Measurements from ENCODE around the gene NEU4. TPM values are rescaled to one million over a fixed set of nuclear protein-coding genes. Genes with fewer than 3 reads are reported as not detected.

Gene NEU4
- total RNA-seq, 1 experiment from 2014 or later: 0.70 TPM

DNA sequence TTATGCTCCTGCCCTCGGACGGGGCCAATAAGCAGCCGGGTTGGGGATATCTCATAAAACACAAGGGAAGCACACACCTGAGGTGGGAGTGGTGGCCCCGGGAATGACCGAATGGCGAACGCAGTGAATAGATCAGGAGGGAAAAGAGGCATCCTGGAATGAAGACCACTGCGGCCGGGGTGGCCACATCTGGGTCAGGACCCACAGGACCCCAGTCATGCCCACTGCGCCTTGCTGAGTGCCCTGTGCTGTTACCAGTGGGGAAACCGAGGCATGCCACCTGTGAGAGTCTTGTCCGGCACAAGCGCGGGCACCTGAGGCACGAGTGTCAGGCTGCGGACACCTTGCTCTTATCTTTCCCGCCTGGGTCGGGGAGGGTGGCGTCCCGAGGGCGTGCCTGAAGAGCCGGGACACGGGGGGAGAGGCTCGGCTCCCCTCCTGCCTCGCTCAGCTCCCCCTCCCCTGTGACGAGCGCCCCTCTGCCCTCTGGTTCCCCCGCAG is 48.1 kb downstream of the NEU4 start:
- Histone ChIP-seq H3K79me2 (ENCODE audit: insufficient read depth, low read length) (no peaks in the 10 kb centered on the region), H2BK12ac (ENCODE audit: insufficient read length, low read depth, low read length) (no peak overlapping the region), H2BK5ac (ENCODE audit: insufficient read length, low read length) (no peak overlapping the region)

More for the DNA sequence above, 48.1 kb downstream of the NEU4 start:
- Histone ChIP-seq H4K91ac (ENCODE audit: insufficient read length, low read depth, low read length) (no peak overlapping the region), H3K4me2 (ENCODE audit: insufficient read depth, insufficient read length, low read length) (no peak overlapping the region), H3K4ac (ENCODE audit: low read depth, low read length) (no peak overlapping the region), H3K23ac (ENCODE audit: insufficient read length, low read depth, low read length) (no peak overlapping the region), H3T11ph (ENCODE audit: low read length) (no peak overlapping the region), H2BK20ac (ENCODE audit: low read depth, low read length, poor library complexity, severe bottlenecking) (no peak overlapping the region), H3K18ac (ENCODE audit: insufficient read length, low read depth, low read length) (no peak overlapping the region), H3K27ac (ENCODE audit: insufficient read length, low read depth, low read length) (no peak overlapping the region), H3K4me1 (ENCODE audit: insufficient read depth, low read length) (no peaks in the 10 kb centered on the region; the same call in 1 of the 2 replicates), H2BK15ac (ENCODE audit: low read depth, low read length) (no peak overlapping the region), H2AK5ac (ENCODE audit: insufficient read length, low read length) (no peak overlapping the region), H3K9me3 (ENCODE audit: control insufficient read depth, low read depth, low read length) (no peaks in the 10 kb centered on the region), H2BK120ac (ENCODE audit: low read depth, low read length, poor library complexity, severe bottlenecking) (no peak overlapping the region), H3K79me1 (ENCODE audit: insufficient read depth, low read depth, low read length, poor library complexity, severe bottlenecking) (no peaks in the 10 kb centered on the region), H4K20me1 (ENCODE audit: control insufficient read depth, insufficient read depth, insufficient read length) (no peaks in the 10 kb centered on the region), H3K23me2 (ENCODE audit: insufficient read length, low read depth, low read length, poor library complexity, severe bottlenecking) (no peaks in the 10 kb centered on the region), H3K27me3 (ENCODE audit: insufficient read depth, low read length) (no peaks in the 10 kb centered on the region), H2AFZ (ENCODE audit: low read length) (no peak overlapping the region), H3K9ac (ENCODE audit: extremely low read depth, insufficient read length, low read length) (no peak overlapping the region), H3K14ac (ENCODE audit: insufficient read depth, low read length) (no peak overlapping the region; the same call in 1 of the 2 replicates), H4K5ac (ENCODE audit: insufficient read length, low read depth, low read length) (no peak overlapping the region), H3K56ac (ENCODE audit: insufficient read length, low read depth, low read length) (no peak overlapping the region), H4K8ac (replicated peaks; ENCODE audit: insufficient read length, low read depth, low read length) (no peak overlapping the region)
- Mint-ChIP-seq H3K27ac (no peak overlapping the region), H3K4me1 (peaks cover 4 to 8% of the 10 kb centered on the region in 2 experiments), H3K4me3 (no peak overlapping the region), H3K36me3 (ENCODE audit: insufficient read depth in 1 of 3, low read depth in 3 of 3) (no peaks in the 10 kb centered on the region), H3K27me3 (ENCODE audit: low read depth) (peaks cover 2% of the 10 kb centered on the region; the same call in 1 of the 2 replicates), H3K9me3 (peaks cover 0 to 5% of the 10 kb centered on the region in 2 experiments; a peak in 2 of 5 replicates)
- no peak for DNase-seq
- TF ChIP-seq, protein P1, sequence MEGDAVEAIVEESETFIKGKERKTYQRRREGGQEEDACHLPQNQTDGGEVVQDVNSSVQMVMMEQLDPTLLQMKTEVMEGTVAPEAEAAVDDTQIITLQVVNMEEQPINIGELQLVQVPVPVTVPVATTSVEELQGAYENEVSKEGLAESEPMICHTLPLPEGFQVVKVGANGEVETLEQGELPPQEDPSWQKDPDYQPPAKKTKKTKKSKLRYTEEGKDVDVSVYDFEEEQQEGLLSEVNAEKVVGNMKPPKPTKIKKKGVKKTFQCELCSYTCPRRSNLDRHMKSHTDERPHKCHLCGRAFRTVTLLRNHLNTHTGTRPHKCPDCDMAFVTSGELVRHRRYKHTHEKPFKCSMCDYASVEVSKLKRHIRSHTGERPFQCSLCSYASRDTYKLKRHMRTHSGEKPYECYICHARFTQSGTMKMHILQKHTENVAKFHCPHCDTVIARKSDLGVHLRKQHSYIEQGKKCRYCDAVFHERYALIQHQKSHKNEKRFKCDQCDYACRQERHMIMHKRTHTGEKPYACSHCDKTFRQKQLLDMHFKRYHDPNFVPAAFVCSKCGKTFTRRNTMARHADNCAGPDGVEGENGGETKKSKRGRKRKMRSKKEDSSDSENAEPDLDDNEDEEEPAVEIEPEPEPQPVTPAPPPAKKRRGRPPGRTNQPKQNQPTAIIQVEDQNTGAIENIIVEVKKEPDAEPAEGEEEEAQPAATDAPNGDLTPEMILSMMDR (conservative IDR thresholded peaks at IDR 0.05): no peak
- no CpG with 5 or more reads among the region's 28 CpGs for WGBS (ENCODE audit: extremely low coverage, insufficient read length, low lambda C conversion rate)
